Smooth muscle cell (in vitro differentiated cells): ENCODE data around the gene CLEC4E. TPM values are rescaled to one million over a fixed set of nuclear protein-coding genes. Genes with fewer than 3 reads are reported as not detected.

ENCODE experiments used
- DNase-seq: peaks from one replicate; lab custom pipeline; 2025; ENCODE audit not compliant: unreplicated experiment; lab: John Stamatoyannopoulos, UW
- H2AFZ ChIP-seq: fragments of 200-600 bp; sonication (generic); 2 replicates; pipeline ENCODE4 v1.6.0; 2016; ENCODE audit warnings: antibody characterized with exemption, low read depth, mild to moderate bottlenecking
- H3F3A ChIP-seq: fragments of 200-600 bp; sonication (generic); 2 replicates; pipeline ENCODE4 v1.6.0; 2017; ENCODE audit warnings: antibody characterized with exemption, low read depth
- H3K27ac ChIP-seq: fragments of 200-600 bp; sonication (generic); 2 replicates; pipeline ENCODE4 v1.5.1; 2016; ENCODE audit warnings: low read depth, mild to moderate bottlenecking
- H3K27me3 ChIP-seq: fragments of 200-600 bp; sonication (generic); 2 replicates; pipeline ENCODE4 v1.6.1; 2016; ENCODE audit warnings: low read depth, mild to moderate bottlenecking
- H3K36me3 ChIP-seq: fragments of 200-600 bp; sonication (generic); 2 replicates; pipeline ENCODE4 v1.5.1; 2016; ENCODE audit warnings: low read depth
- H3K4me1 ChIP-seq: fragments of 200-600 bp; sonication (generic); 2 replicates; pipeline ENCODE4 v1.5.1; 2016; ENCODE audit warnings: low read depth
- H3K4me2 ChIP-seq: fragments of 200-600 bp; sonication (generic); 2 replicates; pipeline ENCODE4 v1.6.0; 2016; ENCODE audit warnings: mild to moderate bottlenecking
- H3K4me3 ChIP-seq: fragments of 200-600 bp; sonication (generic); 2 replicates; pipeline ENCODE4 v1.5.1; 2016; ENCODE audit warnings: mild to moderate bottlenecking
- H3K79me2 ChIP-seq: fragments of 200-600 bp; sonication (generic); 2 replicates; pipeline ENCODE4 v1.6.0; 2016; ENCODE audit warnings: low read depth, mild to moderate bottlenecking
- H3K9ac ChIP-seq: fragments of 200-600 bp; sonication (generic); 2 replicates; pipeline ENCODE4 v1.6.0; 2016; ENCODE audit warnings: low read depth
- H3K9me3 ChIP-seq: fragments of 200-600 bp; sonication (generic); replicated peaks from 2 replicates; pipeline ENCODE4 v1.5.1; 2016; ENCODE audit warnings: low read depth
- H4K20me1 ChIP-seq: fragments of 200-600 bp; sonication (generic); 2 replicates; pipeline ENCODE4 v1.6.0; 2016; ENCODE audit warnings: low read depth
- WGBS: methylation state at CpG from one replicate; pipeline ENCODE4 v1.1.7; 2016; ENCODE audit warnings: low lambda C conversion rate; 5-methylcytosine and 5-hydroxymethylcytosine counted together
- polyA plus RNA-seq: library from polyadenylated mRNA; unstranded; fragments of >200 nt; fragmentation: Nextera tagmentation; extraction: Ambion mirVana; gene quantifications from 2 replicates; pipeline ENCODE4 v1.2.1, GENCODE V29; 2016
- total RNA-seq: library from RNA; depleted of rRNA; stranded (reverse); fragments of >200 nt; gene quantifications from 2 replicates; pipeline ENCODE4 v1.2.3, GENCODE V29; 2014
- TF ChIP-seq, protein P1 (sequence below): fragments of 200-600 bp; sonication (generic); IDR thresholded peaks from 2 replicates; pipeline ENCODE4 v1.5.1; 2017; ENCODE audit warnings: borderline replicate concordance, mild to moderate bottlenecking, antibody characterized with exemption; ENCODE audit not compliant: insufficient read depth, poor library complexity, severe bottlenecking

The CLEC4E gene
- total and polyA plus RNA-seq, 2 experiments from 2014 or later, result not detected

DNA sequence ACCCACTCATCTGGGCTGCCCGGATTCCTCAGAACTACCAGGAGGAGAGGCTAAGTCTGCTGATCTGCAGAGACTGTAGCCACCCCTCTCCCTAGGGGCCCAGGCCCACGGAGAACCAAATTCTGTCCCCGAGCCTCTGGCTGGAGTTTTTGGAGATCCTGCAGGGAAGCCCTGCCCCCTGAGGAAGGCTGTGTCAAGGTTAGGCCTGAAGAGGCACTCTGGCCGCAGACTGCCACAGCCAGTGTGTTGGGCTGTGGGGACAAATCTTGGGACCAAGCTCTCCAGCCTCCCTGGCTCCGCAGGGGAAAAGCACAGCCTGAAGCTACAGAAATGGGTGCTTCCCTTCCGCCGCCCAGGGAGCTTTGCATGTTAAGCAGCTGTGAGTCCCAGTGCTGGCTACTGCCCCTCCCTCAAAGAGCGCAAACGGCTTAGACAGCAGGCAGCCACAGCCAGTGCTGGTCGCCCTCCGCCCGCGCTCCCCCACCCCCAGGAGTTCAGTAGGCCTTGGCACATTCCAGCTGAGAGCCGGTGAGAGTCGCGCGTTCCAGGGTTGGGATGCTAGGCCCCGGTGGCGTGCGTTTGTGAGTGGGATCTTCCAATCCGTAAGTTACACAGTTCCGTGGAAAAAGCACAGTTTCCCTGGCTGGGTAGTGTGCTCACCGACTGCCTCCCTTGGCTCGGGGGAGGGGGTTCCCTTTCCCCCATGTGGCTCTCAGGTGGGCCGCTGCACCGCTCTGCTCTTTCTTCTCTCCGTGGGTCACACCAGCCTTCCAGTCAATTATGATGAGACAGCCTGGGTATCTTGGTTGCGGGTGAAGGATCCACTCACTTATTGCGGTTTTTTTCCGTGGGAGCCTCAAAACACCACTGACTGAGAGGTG, 13.2 kb downstream of the CLEC4E start:
- H3K36me3 ChIP-seq, result no peaks in the 10 kb centered on the region
- no peaks in the 10 kb centered on the region for H3K4me1 ChIP-seq
- no peak overlapping the region for H3K4me2 ChIP-seq
- no peak overlapping the region for H2AFZ ChIP-seq
- no peak overlapping the region for H3K4me3 ChIP-seq
- no peak overlapping the region for H3K9ac ChIP-seq
- no peaks in the 10 kb centered on the region for H4K20me1 ChIP-seq
- TF ChIP-seq, protein P1, sequence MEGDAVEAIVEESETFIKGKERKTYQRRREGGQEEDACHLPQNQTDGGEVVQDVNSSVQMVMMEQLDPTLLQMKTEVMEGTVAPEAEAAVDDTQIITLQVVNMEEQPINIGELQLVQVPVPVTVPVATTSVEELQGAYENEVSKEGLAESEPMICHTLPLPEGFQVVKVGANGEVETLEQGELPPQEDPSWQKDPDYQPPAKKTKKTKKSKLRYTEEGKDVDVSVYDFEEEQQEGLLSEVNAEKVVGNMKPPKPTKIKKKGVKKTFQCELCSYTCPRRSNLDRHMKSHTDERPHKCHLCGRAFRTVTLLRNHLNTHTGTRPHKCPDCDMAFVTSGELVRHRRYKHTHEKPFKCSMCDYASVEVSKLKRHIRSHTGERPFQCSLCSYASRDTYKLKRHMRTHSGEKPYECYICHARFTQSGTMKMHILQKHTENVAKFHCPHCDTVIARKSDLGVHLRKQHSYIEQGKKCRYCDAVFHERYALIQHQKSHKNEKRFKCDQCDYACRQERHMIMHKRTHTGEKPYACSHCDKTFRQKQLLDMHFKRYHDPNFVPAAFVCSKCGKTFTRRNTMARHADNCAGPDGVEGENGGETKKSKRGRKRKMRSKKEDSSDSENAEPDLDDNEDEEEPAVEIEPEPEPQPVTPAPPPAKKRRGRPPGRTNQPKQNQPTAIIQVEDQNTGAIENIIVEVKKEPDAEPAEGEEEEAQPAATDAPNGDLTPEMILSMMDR, result no peak
- no peak for DNase-seq
- H3K27ac ChIP-seq, result no peak overlapping the region
- H3K79me2 ChIP-seq, result no peaks in the 10 kb centered on the region
- H3K27me3 ChIP-seq, result no peaks in the 10 kb centered on the region
- WGBS, result 74% methylated on average over 30 of the region's 30 CpGs
- H3K9me3 ChIP-seq, result no peaks in the 10 kb centered on the region
- no peaks in the 10 kb centered on the region for H3F3A ChIP-seq

GRCh38 chr12:8519171-8519570, 21.5 kb downstream of the CLEC4E start:
- WGBS, result 85% methylated on average over 4 of the region's 4 CpGs
- Histone ChIP-seq H3K4me2 (no peak overlapping the region), H4K20me1 (no peaks in the 10 kb centered on the region), H3K9me3 (no peaks in the 10 kb centered on the region), H2AFZ (no peak overlapping the region), H3K9ac (no peak overlapping the region), H3K27me3 (peaks cover 7% of the 10 kb centered on the region), H3K79me2 (no peaks in the 10 kb centered on the region), H3F3A (no peaks in the 10 kb centered on the region), H3K27ac (no peak overlapping the region), H3K4me3 (no peak overlapping the region), H3K4me1 (no peaks in the 10 kb centered on the region), H3K36me3 (no peaks in the 10 kb centered on the region)
- TF ChIP-seq, protein P1, result no peak
- DNase-seq, result no peak

DNA sequence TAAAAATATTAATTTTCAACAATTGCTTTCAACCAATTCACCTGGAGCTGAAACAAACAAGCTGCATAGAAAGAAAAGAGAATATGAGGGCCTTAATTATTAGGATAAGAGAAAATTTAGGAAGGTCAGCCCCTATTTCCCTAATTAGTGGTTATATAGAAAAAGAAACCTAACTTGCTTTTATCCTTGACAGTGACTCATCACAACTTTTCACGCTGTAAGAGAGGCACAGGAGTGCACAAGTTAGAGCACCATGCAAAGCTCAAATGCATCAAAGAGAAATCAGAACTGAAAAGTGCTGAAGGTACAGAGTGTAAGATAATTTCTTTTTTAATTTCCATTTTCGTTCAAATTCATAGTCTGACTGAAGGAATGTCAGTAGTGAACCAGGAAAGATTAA, 22.7 kb downstream of the CLEC4E start:
- WGBS, result 62% methylated on average over 2 of the region's 2 CpGs
- H3K4me3 ChIP-seq, result no peak overlapping the region
- H3K4me1 ChIP-seq, result no peaks in the 10 kb centered on the region
- H3K9ac ChIP-seq, result no peak overlapping the region
- H3K36me3 ChIP-seq, result no peaks in the 10 kb centered on the region
- no peaks in the 10 kb centered on the region for H3K79me2 ChIP-seq
- H2AFZ ChIP-seq, result no peak overlapping the region
- H3K9me3 ChIP-seq, result no peaks in the 10 kb centered on the region
- H3K4me2 ChIP-seq, result no peak overlapping the region
- H3F3A ChIP-seq, result no peaks in the 10 kb centered on the region
- H4K20me1 ChIP-seq, result no peaks in the 10 kb centered on the region
- TF ChIP-seq, protein P1, result no peak
- peaks cover 7% of the 10 kb centered on the region for H3K27me3 ChIP-seq
- no peak overlapping the region for H3K27ac ChIP-seq
- DNase-seq, result no peak

DNA sequence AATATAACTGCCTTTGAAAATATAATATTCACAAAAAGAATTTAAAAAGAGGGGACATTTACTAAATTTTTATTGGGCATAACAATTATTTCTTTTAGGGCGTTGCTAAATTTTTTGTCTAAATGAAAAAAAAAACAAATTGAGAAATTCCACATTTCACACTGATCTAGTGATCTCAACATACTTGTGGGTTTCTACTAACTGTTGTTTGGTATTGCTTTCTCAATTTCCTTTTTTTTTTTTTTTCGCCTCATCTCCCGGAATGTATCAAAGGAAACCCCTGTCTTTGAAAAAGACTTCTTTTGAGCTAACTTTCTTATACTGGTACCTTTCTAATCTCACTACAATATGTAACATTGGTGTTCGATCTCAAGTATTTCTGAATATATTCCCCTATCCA, 27.4 kb downstream of the CLEC4E start, which contains the start of gene CLEC4D:
Gene CLEC4D (plus strand): TSS at position 248 of the 400 bp plus-strand sequence. CDS start 230 bp downstream, outside the sequence.
- H3K9ac ChIP-seq, result no peak within 1 kb of the TSS
- WGBS, result 90% methylated on average over 4 of the region's 4 CpGs

More for the DNA sequence above, 27.4 kb downstream of the CLEC4E start, which contains the start of gene CLEC4D:
- Histone ChIP-seq H3K79me2 (no peaks in the 10 kb centered on the region), H3F3A (no peaks in the 10 kb centered on the region), H3K4me3 (no peak within 1 kb of the TSS), H3K36me3 (no peaks in the 10 kb centered on the region), H3K9me3 (no peaks in the 10 kb centered on the region), H2AFZ (no peak within 1 kb of the TSS), H3K4me1 (no peaks in the 10 kb centered on the region), H4K20me1 (no peaks in the 10 kb centered on the region), H3K27ac (no peak within 1 kb of the TSS), H3K4me2 (no peak within 1 kb of the TSS), H3K27me3 (peaks cover 7% of the 10 kb centered on the region)
- no peak for DNase-seq
- TF ChIP-seq, protein P1, result no peak
